Right hindlimb (tissue), 1 donor: Measurements from ENCODE around the gene ARHGEF25.
A peak's percentile ranks its signal among the peaks of the same experiment; 100 is the strongest.
"Not testable (repeated sequence)": the region's sequence is repeated elsewhere in the genome, so short reads cannot be mapped to it uniquely, and the experiment has no call there.

Experiments used
- DNase-seq: peaks from one replicate; pipeline ENCODE4 v3.0.0-alpha.2; 2018

Gene ARHGEF25

GRCh38 chr12:57611108-57611826 is at the start of gene ARHGEF25:
Gene ARHGEF25 (plus strand): TSS chr12:57611435. CDS start chr12:57611895, 460 bp downstream.
- peak; percentile 94 for DNase-seq

GRCh38 chr12:57563358-57563757 is 47.9 kb upstream of the ARHGEF25 start:
- no peak for DNase-seq

- DNase-seq: no peak
Observed at GRCh38 chr12:57564178-57564740, 47.0 kb upstream of the ARHGEF25 start.

GRCh38 chr12:57568838-57569237 is 42.4 kb upstream of the ARHGEF25 start:
- DNase-seq: no peak

GRCh38 chr12:57569858-57570257 is 41.4 kb upstream of the ARHGEF25 start:
- DNase-seq: no peak

GRCh38 chr12:57570438-57570837 is 40.8 kb upstream of the ARHGEF25 start:
- not testable (repeated sequence) for DNase-seq

- no peak for DNase-seq
Observed at GRCh38 chr12:57571926-57572762, 39.1 kb upstream of the ARHGEF25 start.

GRCh38 chr12:57574795-57575194 is 36.4 kb upstream of the ARHGEF25 start:
- DNase-seq: no peak

- DNase-seq: no peak
Observed at GRCh38 chr12:57575771-57576612, 35.2 kb upstream of the ARHGEF25 start.

GRCh38 chr12:57576613-57577160 is 34.5 kb upstream of the ARHGEF25 start:
- no peak for DNase-seq

GRCh38 chr12:57577981-57578758 is 33.1 kb upstream of the ARHGEF25 start:
- no peak for DNase-seq

GRCh38 chr12:57579011-57579410 is 32.2 kb upstream of the ARHGEF25 start:
- DNase-seq: no peak

- no peak for DNase-seq
Observed at GRCh38 chr12:57579677-57580465, 31.4 kb upstream of the ARHGEF25 start.

- no peak for DNase-seq
Observed at GRCh38 chr12:57580466-57580795, 30.8 kb upstream of the ARHGEF25 start.

- DNase-seq: no peak
Observed at GRCh38 chr12:57581802-57582201, 29.4 kb upstream of the ARHGEF25 start.

- no peak for DNase-seq
Observed at GRCh38 chr12:57582440-57582839, 28.8 kb upstream of the ARHGEF25 start.

- peak; percentile 66 for DNase-seq
Observed at GRCh38 chr12:57583008-57583831, 28.0 kb upstream of the ARHGEF25 start.

GRCh38 chr12:57584050-57584449 is 27.2 kb upstream of the ARHGEF25 start:
- no peak for DNase-seq

GRCh38 chr12:57584690-57585089 is 26.5 kb upstream of the ARHGEF25 start:
- no peak for DNase-seq

GRCh38 chr12:57585156-57585555 is 26.1 kb upstream of the ARHGEF25 start:
- DNase-seq: no peak
